NCI-H82 treated with DMSO at 0.1 percent for 48 hours (cell line): ENCODE data around the gene TNFAIP6.
"Not testable (repeated sequence)": the region's sequence is repeated elsewhere in the genome, so short reads cannot be mapped to it uniquely, and the experiment has no call there.

ENCODE experiments used
- DNase-seq: peaks from one replicate; lab custom pipeline; 2025; ENCODE audit not compliant: unreplicated experiment; lab: John Stamatoyannopoulos, UW

TNFAIP6 gene

GRCh38 chr2:151410485-151410834, 53.1 kb downstream of the TNFAIP6 start:
- DNase-seq, result peak; percentile 34

- no peak for DNase-seq
These were observed 60.3 kb downstream of the TNFAIP6 start for GRCh38 chr2:151417650-151418049.

- not testable (repeated sequence) for DNase-seq
These were observed 64.3 kb downstream of the TNFAIP6 start for GRCh38 chr2:151421681-151422080.

- no peak for DNase-seq
These were observed 65.6 kb downstream of the TNFAIP6 start for GRCh38 chr2:151422917-151423439.

- DNase-seq, result no peak
These were observed 66.4 kb downstream of the TNFAIP6 start for GRCh38 chr2:151423760-151424159.
